CD4-positive, alpha-beta T cell treated with Interferon alpha-2 for 1 hour (primary cell): ENCODE results near the gene SPDEF.

Experiments used
- DNase-seq, 2 donors: peaks; one replicate each; pipeline ENCODE4 v3.0.0-alpha.2; 2020 to 2022

SPDEF gene

DNA sequence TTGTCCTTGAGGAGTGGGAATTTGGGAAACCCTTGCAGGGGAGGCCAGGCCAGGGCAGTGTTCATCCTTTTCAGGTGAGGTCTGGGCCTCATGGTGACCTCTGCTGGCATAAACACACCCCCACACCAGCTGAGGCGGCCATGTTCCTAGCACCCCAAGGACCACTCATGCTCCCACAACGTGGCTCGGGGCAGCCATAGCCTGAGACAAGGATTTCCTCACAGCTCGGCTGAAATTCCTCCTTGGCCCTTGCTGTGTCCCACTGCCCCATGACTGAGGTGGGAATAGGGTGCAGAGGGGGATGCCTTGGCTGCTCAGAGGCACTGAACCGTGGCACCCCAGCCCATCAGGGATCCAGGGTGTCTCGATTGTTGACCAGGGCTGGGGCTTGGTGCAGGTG is 27.3 kb upstream of the SPDEF start:
- no peak for DNase-seq

DNA sequence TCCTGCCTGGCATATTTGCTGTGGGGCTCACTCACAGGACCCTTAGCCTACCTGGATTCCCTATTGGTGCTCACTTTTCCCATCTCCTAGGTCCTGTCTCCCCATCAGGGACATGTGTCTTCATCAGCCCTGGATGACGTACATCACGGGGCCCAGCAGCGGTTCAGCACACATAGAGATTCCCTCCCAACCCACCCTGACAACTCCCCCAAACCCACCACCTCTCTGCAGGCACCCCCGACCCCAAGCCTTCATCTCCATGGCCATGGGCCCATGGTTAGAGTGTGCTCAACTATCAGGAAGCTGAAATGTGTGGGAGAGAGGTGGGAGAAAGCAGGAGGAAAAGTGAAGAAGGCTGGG is 25.4 kb upstream of the SPDEF start:
- DNase-seq: no peak

DNA sequence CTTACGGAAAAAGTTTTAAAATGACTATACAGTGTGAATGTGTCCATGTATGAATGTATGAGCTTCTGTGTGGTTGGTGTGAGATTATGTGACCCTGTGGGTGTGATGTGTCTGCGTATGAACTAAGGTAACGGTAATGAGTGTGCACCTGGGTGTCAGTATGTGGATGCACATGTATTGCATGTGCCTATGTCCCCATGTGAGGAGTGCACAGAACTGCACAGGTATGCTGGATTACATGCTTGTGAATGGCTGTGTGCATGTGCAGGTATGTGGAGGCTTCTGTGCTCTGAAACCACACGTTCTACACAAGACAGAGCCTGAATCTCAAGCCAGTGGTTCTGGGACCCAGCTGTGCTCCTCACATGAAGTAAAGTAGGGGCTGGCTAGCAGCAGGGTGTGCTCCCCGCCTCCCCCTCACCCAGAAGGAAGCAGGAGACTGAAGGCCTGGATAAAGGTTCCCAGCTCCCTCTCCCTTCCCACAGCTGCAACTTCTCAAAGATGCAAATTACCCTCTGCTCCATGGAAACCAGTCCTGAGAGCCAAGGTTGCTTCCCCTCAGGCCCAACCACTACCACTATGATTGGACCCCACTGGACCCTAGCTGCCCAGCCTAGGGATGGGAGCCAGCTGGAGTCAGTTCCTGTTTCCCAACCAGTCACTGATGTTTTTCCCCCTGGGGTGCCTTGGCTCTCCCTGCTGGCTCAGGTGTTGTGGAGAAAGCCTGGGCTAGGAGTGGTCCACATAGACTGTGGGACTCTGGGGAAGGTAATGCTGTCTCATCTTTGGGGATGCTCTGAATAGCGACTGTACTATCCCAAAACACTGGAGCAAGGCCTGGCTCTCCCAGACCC is 24.8 kb upstream of the SPDEF start:
- no peak for DNase-seq

DNA sequence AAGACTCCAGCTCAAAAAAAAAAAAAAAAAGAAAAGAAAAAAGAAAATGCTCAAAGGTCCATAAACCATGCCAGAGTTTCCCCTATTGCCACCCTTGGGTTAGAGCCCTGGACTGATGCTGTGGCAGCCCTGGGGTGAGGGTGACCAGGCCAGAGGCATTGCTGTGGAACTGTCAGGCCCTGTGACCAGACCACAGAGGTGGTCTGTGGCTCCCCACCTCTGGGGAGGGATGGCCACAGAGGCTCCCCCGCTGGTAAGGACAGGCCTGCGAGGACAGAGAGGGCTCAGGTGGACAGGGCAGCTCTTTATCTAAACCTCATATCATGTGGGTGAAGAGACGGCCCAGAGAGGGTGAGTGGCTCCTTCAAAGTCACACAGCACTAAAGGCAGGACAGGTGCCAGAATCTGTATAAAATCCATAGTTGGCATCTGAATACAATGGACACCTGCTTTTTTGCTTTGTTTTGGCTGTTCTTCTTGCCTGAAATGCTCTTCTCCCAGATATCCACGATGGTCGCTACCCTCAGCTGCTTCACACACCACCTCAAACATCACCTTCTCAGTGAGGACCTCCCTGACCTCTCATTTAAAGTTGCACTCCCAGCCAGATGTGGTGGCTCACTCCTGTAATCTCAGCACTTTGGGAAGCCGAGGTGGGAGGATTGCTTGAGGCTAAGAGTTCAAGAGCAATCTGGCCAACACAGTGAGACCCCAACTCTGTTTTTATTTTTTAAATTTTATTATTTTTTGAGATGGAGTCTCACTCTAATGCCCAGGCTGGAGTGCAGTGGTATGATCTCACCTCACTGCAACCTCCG is 22.5 kb upstream of the SPDEF start:
- no peak for DNase-seq

DNA sequence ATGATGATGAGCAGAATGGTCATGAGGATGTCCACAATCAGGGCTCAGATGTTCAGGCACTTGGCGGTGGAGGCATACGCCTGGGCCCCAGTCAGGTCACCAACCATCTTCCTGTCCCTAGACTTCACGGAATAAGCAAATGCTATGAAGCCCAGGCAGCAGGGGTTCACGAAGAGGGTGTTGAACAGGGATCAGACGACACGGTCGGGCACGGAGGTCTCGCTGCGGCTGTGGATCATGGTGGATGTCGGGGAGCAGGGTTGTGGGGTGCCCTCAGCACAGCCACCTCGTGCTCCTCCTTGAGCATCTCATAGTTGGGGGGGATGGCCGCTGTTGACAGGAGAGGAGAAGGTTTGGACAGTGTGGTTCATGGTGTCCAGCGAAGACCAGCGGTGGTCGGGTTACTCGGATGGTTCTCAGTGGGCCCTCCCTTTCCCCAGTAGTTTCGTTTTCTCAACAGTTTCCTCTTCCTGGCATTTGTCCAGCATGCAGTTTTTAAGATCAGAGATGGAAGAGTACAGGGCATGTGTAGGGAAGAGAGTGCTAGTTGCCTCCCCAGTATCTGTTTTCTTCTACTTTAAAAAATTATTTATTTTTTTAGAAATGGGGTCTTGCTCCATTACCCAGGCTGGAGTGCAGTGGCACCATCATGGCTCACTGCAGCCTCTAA is 20.3 kb upstream of the SPDEF start:
- no peak for DNase-seq

DNA sequence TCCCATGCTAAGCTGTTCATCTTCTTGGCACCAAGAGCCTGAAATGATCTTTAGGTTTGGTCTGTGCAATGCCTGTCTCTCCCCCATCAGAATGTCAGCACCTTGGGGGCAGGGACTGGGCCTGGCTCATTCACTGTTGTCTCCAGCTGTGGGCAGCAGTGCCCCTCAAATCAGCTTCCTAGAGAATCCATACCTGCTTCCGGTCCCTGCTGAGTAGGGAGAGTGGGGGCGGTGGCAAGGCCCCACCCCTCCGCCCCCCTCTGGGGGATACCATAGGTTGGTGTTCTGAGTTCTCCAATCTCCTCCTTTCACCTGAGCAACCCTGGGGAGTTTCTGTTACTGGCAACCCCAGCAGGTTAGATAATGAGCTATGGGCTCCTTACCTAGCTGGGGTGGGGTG is 19.2 kb upstream of the SPDEF start:
- no peak for DNase-seq

DNA sequence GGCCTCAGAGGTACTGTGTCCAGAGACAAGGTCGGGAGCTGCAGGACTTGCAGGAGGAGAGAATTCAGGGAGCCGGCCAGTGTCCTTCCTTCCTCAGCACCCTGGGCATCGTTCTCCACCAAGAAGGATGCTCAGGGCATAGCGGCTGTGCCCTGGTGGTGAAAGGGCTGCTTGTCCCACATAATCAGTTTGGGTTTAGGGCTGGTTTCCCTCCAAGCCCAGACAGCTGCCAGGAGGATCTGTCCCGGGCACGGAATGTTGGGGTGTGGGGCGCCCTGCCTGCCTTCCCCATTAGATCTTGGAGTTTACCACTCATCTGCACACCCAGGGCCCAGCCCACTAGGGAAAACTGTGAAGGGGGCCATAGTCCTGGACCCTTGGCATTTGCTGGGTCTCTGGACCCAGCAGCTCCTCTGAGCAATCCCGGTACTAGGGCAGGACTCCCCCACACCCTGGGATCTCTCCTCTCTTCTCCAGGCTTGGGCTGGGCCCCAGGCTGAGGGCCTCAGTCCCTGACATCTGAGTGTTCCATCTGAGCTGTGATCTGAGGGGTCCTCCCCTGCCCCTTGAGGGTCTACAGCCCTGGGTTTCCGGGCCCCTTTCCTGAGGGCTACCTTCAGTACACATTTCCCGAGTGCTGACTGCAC is 18.6 kb upstream of the SPDEF start:
- no peak for DNase-seq

DNA sequence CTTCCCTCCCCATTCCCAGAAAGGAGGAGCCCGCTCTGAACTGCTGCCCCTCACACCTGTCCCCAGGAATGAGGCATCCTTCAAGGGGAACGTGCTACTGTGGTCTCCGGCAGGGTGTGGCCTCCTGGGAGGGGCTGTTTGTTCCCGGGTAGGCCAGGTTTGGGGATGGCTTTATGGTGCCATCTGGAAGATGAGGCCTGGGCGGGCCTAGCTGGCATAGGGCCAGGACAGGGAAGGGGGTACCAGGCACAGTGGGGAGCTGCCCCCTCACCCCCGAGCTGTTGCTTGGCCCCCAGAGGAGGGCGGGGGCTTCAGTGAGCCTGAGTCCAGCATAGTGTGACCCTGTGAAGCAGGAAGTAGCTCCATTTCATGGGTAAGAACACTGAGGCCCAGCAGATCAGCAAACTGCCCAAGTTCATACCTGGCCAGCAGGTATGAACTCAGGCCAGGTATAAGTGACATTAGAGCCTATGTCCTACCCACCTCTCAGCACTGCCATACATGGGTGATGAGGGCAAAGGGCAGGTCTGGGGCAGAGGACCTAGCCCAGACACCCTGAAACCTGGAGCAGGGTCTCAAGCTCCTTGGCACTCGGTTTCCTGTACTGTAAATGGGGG is 17.5 kb upstream of the SPDEF start:
- DNase-seq: no peak

DNA sequence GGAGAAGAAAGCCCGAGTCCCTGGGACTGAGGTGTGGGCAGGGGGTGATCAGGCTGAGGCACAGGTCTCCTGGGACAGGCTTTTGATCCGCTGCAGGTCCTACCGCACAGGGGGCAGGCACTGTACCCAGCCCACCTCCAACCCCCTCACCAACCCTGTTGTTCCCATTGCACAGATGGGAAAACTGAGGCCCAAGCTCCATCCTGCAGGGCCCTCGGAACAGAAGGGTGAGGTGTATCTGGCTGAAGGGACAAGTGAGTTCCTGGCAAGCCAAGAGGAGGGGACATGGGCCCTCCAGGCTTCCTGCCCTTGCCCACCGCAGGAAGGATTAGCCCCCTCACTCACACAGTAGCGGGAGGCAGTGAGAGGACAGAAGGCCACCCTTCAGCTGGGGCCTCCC is 16.5 kb upstream of the SPDEF start:
- no peak for DNase-seq

DNA sequence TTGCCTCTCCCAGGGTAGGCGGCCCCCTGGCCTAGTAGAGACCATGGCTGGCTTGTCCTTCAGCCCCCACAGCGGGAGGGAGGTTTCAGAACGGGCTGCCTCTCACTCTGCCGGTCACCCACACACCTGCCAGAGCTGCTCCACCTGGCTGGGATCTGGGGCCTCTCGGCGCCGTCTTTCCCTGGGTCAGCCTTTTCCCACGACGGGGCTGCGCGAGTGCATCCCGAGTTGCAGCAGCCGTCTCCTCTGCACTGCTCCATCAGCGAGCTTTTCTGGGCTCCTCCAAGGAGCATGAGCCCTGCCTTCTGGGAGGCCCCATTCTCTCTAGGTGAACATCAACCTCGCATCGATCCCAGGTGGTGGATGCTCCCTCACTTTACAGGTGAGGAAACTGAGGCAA is 15.9 kb upstream of the SPDEF start:
- DNase-seq: no peak

DNA sequence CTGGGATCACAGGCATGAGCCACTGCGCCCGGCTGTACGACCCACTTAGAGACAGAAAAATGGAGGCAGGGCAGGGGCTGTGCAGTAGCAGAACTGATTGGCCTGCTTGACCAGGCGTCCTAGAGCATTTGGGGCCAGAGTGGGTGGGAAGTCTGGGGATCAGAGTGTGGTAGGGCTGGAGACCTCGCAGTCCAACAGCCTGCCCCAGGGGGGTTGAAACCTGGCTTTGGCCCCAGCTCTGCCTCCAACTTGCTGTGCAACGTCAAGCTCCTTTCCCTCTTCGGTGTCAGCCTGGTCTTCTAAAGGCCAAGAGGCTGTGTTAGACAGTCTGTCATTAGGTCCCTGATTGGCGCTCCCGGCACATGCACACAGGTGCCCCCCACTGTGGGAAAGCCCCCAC is 15.3 kb upstream of the SPDEF start:
- no peak for DNase-seq

DNA sequence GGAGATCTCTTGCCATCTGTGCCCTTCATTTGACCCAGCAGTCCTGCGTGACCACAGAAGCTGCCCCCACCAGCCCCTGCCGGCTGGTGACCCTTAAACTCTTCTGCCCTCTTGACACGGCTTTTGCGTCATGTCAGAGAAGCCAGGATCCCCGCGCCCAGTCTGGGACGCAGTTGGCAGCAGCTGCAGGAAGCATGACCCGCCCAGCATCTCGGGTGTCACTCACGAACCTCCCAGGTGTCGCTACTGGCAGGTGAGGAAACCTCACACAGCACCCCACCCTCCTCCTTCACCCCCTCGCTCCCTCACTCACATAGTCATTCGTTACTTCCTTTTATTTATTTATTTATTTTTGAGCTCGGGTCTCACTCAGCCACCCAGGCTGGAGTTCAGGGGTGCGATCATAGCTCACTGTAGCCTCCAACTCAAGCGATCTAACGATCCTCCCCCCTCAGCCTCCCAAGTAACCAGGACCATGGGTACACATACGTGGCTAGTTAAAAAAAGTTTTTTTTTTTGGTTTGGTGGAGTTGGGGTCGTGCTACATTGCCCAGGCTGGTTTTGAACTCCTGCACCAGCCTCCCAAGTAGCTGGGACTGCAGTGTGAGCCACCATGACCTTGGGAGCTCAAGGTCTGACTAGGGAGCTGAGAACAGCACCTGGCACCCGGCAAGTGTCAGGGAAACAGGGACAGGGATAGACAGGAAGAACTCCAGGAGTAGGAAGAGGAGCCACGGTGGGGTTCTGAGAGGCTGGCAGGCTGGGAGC is 14.1 kb upstream of the SPDEF start:
- no peak for DNase-seq

DNA sequence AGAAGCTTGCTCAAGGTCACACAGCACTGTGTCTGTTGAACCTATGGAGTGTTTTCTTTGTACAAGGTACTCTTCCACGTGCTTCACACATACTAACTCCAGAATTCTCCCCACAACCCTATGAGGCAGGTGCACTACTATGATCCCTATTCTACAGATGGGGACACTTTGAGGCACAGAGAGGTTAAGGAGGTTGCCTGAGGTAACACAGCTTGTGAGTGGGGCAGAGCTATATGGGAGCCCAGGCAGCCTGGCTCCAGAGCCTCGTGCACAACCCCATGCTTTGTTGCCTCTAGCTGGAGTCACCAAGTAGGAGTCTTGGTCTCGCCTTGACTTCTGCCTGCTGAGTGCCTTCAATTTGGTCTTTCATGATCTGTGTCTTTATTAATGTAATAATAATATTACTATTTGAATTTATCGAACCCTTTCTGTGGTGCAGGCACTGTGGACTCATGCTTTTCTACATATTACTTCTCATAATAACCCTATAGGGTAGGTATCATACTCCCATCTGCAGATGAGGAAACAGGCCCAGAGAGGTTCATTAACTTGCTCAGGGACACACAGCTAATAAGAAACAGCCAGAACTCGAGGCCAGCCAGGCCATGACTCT is 13.3 kb upstream of the SPDEF start:
- DNase-seq: no peak

DNA sequence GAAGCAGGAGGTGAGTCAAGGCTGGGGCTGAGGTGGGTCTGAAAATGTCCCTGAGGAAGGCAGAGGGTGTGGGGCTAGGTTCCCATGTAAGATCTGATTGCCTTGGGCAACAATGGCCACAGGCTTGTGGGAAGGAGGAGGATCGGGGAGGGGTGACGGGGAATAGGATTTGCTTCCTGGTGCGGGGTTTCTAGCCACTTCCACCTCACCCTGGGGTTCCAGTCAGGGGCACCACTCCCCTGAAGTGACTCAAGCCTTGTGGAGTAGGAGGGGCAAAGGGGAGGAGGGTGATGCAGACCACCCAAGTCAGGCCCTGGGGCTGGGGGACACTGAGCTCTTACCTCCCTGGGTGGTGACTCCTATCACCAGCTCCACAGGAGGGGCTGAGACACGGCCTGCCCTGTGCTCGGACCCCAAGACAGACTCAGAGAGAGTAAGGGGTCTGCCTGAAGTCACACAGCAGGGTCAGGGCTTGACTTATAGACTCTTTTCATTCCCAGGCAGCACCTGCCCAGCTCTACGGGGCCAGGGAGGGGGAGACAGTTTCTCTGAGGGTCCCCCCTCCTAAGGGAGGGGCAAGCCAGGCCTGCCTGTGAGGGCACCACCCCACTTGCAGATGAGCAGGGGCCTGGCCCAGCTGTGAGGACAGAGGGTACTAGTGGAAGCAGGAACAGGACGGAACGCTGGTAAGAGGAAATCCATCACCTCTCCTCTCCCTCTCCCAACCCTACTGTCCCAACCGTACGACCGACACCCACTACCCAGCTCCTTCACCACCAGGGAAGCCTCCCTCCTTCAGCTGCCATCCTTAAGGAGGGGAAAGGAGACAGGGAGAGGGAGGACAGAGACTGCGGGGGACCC is 12.4 kb upstream of the SPDEF start:
- DNase-seq: no peak

DNA sequence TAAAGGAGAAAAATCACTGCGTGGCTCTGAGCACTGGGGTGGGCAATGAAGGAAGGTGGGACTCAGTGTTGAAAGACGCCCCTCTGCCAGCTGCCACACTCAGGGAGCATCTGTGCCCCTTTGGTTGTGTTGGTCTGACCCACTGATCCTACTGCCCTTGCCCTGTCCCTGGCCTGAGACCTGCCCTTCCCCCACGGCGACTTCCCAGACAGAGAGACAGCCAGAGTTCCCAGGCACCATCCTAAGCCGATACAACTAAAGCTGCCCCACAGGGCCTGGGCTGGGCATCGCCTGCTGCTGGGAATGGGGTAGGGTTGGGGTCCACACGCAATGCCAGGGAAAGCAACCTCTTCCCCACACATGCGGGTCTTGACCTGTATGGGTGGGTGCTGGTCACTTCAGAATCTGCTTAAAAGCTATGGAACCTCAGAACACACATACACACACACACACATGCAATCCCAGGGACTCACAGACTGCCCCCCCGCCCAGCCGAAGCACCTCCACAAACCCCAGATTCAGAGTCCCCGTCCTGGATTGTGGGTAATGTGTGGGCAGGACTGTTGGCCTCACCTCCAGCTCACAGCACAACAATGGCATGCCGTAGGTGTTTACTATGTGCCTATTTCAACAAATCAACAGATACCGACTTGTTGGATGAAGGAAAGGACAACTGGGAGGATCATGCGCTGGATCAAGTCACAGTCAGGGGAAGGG is 10.9 kb upstream of the SPDEF start:
- DNase-seq: no peak

DNA sequence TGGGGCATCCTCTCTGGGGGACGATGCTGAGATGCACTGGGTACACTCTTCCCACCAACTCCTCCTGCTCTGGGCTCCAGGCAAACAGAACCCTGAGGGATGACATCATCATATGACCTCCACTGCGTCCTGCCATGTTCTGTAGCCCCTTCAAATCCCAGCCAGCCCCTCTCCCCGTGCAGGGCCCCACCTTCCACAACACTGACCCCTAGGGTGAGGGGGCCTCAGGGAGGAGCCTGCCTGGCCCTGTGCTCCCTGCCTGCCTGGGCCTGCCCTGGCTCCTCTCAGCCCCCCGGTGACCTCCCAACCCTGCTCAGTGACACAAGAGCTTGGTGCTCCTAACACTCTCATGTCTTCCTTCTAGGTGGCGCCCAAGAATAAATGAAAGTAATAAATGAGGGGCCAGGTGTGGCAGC is 9.6 kb upstream of the SPDEF start:
- DNase-seq: no peak

DNA sequence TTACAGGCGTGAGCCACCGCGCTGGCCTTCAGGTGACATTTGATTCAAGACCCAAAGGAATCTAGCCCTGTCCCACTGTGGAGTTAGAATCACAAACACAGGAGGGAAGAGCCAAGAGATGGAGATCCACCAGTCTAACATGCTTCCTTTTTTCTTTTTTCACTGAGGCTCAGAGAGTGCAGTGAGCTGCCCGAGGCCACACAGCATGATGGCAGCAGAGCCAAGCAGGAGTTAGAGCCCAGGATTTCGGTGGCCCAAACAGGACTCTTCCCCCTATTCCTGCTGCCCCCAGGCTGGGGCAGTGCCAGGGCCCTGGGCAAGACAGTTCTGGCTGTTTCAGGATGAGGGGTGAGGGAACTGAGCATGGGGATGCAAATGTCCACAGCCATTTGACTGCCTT is 8.1 kb upstream of the SPDEF start:
- DNase-seq: no peak

DNA sequence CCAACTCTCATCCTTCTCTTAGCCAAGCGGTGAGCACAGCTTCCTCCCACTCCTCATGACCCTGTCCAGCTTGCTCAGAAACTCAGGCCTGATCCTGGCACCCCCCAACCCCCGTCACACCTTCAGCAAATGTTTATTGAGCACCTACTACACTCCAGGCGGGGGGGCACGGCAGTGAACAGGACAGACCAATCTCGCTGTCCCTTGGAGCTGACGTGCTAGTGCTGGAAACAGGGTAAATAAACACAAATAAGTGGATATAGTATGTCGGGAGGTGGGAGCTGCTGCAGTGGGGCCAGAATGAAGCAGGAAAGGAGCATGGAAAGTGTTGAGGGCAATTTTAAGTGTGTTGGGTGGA is 7.4 kb upstream of the SPDEF start:
- DNase-seq: no peak

DNA sequence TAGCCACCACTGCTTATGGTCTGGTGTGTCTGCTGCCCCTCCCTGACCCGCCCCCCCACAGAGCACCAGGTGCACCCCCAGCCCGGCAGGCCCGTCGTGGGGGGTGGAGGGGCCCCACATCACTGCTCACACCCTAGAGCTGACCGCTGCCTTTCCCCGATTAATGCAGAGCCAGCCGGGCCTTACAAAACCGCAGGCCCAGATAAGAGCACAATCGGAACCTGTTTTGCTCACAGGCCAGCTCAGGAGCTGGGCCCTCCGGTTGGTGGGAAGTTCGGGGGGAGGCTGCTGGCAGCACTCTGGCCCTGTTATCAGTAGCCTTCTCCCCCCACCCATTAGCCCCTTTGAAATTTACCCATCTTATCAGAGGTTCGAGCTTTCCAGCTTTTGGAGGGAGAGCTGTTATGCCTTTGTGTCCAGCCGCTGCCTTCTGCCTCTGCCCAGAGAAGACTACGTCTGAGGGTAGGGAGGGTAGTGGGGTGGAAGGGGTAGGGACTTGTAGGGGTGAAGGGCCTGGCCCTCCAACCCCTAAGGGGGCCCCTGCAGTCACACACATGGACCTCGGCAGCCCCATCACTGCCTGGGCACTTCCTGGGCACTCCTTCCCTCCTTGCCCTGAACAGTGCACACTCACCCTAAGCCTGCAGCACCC is 6.9 kb upstream of the SPDEF start:
- DNase-seq: no peak
